ENCODE data around the gene NEK3. TPM values are rescaled to one million over a fixed set of nuclear protein-coding genes. Genes with fewer than 3 reads are reported as not detected.

NEK3 gene
- total and polyA plus RNA-seq, 2 donors (not counting 1 experiment from before 2014, with no cell fraction given): 12.7 to 20.8 TPM

- Histone ChIP-seq H3K79me2 (ENCODE audit: control insufficient read depth, insufficient read depth, low read length) (no peaks in the 10 kb centered on the region), H3K27ac (ENCODE audit: insufficient read depth, low read length) (no peak overlapping the region), H3K27me3 (ENCODE audit: control insufficient read depth, insufficient read depth, low read length) (no peaks in the 10 kb centered on the region), H3K4me3 (replicated peaks in 1 of 4; ENCODE audit: control extremely low read depth in 1 of 4, insufficient read depth in 1 of 4, low read depth in 3 of 4, low read length in 4 of 4) (no peak overlapping the region), H3K9ac (ENCODE audit: insufficient read depth, low read length) (no peak overlapping the region), H3K9me3 (ENCODE audit: control insufficient read depth, insufficient read depth, low read depth, low read length) (no peaks in the 10 kb centered on the region), H3K36me3 (ENCODE audit: control insufficient read depth, insufficient read depth, low read length) (no peaks in the 10 kb centered on the region), H3K4me1 (ENCODE audit: control insufficient read depth, extremely low read depth, insufficient read depth, low read length) (peaks cover 5% of the 10 kb centered on the region), H2AFZ (ENCODE audit: low read length) (no peak overlapping the region), H3K4me2 (ENCODE audit: extremely low read depth, insufficient read depth, low read length) (peak overlapping the region; percentile 73), H4K20me1 (ENCODE audit: control insufficient read depth, extremely low read depth, insufficient read depth, low read length) (no peaks in the 10 kb centered on the region)
- peak; percentile 56 to 69 for DNase-seq (ENCODE audit: low read depth in 2 of 2)
- no peak for TF ChIP-seq EZH2 (IDR thresholded peaks at IDR 0.05; ENCODE audit: low read length, missing control alignments)
- TF ChIP-seq, protein P1, sequence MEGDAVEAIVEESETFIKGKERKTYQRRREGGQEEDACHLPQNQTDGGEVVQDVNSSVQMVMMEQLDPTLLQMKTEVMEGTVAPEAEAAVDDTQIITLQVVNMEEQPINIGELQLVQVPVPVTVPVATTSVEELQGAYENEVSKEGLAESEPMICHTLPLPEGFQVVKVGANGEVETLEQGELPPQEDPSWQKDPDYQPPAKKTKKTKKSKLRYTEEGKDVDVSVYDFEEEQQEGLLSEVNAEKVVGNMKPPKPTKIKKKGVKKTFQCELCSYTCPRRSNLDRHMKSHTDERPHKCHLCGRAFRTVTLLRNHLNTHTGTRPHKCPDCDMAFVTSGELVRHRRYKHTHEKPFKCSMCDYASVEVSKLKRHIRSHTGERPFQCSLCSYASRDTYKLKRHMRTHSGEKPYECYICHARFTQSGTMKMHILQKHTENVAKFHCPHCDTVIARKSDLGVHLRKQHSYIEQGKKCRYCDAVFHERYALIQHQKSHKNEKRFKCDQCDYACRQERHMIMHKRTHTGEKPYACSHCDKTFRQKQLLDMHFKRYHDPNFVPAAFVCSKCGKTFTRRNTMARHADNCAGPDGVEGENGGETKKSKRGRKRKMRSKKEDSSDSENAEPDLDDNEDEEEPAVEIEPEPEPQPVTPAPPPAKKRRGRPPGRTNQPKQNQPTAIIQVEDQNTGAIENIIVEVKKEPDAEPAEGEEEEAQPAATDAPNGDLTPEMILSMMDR (conservative IDR thresholded peaks at IDR 0.05 in 1 of 2, IDR thresholded peaks at IDR 0.05 in 1 of 2; ENCODE audit: low read depth in 1 of 2, low read length in 2 of 2): no peak
Measured at GRCh38 chr13:52162279-52163101, 3.1 kb upstream of the NEK3 start.

- Histone ChIP-seq H3K4me3 (replicated peaks in 1 of 4; ENCODE audit: control extremely low read depth in 1 of 4, insufficient read depth in 1 of 4, low read depth in 3 of 4, low read length in 4 of 4) (no peak overlapping the region), H3K36me3 (ENCODE audit: control insufficient read depth, insufficient read depth, low read length) (no peaks in the 10 kb centered on the region), H3K4me2 (ENCODE audit: extremely low read depth, insufficient read depth, low read length) (no peak overlapping the region), H3K79me2 (ENCODE audit: control insufficient read depth, insufficient read depth, low read length) (no peaks in the 10 kb centered on the region), H3K4me1 (ENCODE audit: control insufficient read depth, extremely low read depth, insufficient read depth, low read length) (peaks cover 5% of the 10 kb centered on the region), H3K9me3 (ENCODE audit: control insufficient read depth, insufficient read depth, low read depth, low read length) (no peaks in the 10 kb centered on the region), H3K27me3 (ENCODE audit: control insufficient read depth, insufficient read depth, low read length) (no peaks in the 10 kb centered on the region), H3K27ac (ENCODE audit: insufficient read depth, low read length) (no peak overlapping the region), H3K9ac (ENCODE audit: insufficient read depth, low read length) (no peak overlapping the region), H4K20me1 (ENCODE audit: control insufficient read depth, extremely low read depth, insufficient read depth, low read length) (no peaks in the 10 kb centered on the region), H2AFZ (ENCODE audit: low read length) (no peak overlapping the region)
- no peak for DNase-seq (ENCODE audit: low read depth in 2 of 2)
- TF ChIP-seq, protein P1 (conservative IDR thresholded peaks at IDR 0.05 in 1 of 2, IDR thresholded peaks at IDR 0.05 in 1 of 2; ENCODE audit: low read depth in 1 of 2, low read length in 2 of 2): no peak
- no peak for TF ChIP-seq EZH2 (IDR thresholded peaks at IDR 0.05; ENCODE audit: low read length, missing control alignments)
Measured at GRCh38 chr13:52161181-52161646, 1.8 kb upstream of the NEK3 start.

DNA sequence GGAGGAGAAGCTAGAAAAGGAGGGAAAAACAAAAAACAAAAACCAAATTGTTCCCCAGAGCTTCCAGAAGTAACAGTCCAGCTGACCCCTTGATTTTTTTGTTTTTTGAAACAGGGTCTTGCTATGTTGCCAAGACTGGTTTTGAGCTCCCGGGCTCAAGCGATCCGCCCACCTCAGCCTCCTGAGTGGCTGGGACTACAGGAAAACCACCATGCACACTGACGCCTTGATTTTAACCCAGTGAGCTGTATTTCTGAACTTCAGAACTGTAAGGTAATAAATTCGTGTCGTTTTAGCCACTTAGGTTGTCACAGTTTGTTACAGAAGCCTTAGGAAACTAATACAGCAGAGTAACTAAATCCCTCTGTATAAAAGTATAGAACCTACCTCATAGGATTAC lies 1.1 kb upstream of the NEK3 start:
- Histone ChIP-seq H3K9ac (ENCODE audit: insufficient read depth, low read length) (no peak overlapping the region), H3K79me2 (ENCODE audit: control insufficient read depth, insufficient read depth, low read length) (no peaks in the 10 kb centered on the region), H3K4me2 (ENCODE audit: extremely low read depth, insufficient read depth, low read length) (no peak overlapping the region), H3K27me3 (ENCODE audit: control insufficient read depth, insufficient read depth, low read length) (no peaks in the 10 kb centered on the region), H3K9me3 (ENCODE audit: control insufficient read depth, insufficient read depth, low read depth, low read length) (no peaks in the 10 kb centered on the region), H4K20me1 (ENCODE audit: control insufficient read depth, extremely low read depth, insufficient read depth, low read length) (no peaks in the 10 kb centered on the region), H3K4me1 (ENCODE audit: control insufficient read depth, extremely low read depth, insufficient read depth, low read length) (peaks cover 5% of the 10 kb centered on the region), H3K4me3 (replicated peaks in 1 of 4; ENCODE audit: control extremely low read depth in 1 of 4, insufficient read depth in 1 of 4, low read depth in 3 of 4, low read length in 4 of 4) (no peak overlapping the region), H3K27ac (ENCODE audit: insufficient read depth, low read length) (no peak overlapping the region), H3K36me3 (ENCODE audit: control insufficient read depth, insufficient read depth, low read length) (no peaks in the 10 kb centered on the region), H2AFZ (ENCODE audit: low read length) (no peak overlapping the region)
- TF ChIP-seq, protein P1 (conservative IDR thresholded peaks at IDR 0.05 in 1 of 2, IDR thresholded peaks at IDR 0.05 in 1 of 2; ENCODE audit: low read depth in 1 of 2, low read length in 2 of 2): no peak
- TF ChIP-seq EZH2 (IDR thresholded peaks at IDR 0.05; ENCODE audit: low read length, missing control alignments): no peak
- no peak for DNase-seq (ENCODE audit: low read depth in 2 of 2)

Measured in fibroblast of lung (primary cell).